Stimulated activated CD4-positive, alpha-beta T cell treated with anti-CD3 and anti-CD28 coated beads, Interleukin-15, amount 100 ng/mL, for 48 hours (primary cell): ENCODE results near the gene ALDH1L1.

Experiments
- DNase-seq, 2 donors: peaks; one replicate each; pipeline ENCODE4 v3.0.0-alpha.2; 2020; ENCODE audit warnings: low read depth in 2 of 2

ALDH1L1 gene

DNA sequence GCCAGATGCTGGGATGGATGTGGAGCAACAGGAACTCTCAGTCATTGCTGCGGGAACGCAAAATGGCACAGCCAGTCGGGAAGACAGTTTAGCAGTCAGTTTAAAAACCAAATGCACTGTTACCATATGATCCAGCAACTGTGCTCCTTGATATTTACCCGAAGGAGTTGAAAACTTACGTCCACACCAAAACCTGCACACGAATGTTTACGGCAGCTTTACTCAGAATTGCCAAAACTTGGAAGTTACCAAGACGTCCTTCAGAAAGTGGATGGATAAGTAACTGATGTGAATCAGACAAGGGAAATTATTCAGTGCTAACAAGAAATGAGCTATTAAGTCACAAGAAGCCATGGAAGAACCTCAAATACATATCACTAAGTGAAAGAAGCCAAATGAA, 60.4 kb downstream of the ALDH1L1 start:
- no peak for DNase-seq

DNA sequence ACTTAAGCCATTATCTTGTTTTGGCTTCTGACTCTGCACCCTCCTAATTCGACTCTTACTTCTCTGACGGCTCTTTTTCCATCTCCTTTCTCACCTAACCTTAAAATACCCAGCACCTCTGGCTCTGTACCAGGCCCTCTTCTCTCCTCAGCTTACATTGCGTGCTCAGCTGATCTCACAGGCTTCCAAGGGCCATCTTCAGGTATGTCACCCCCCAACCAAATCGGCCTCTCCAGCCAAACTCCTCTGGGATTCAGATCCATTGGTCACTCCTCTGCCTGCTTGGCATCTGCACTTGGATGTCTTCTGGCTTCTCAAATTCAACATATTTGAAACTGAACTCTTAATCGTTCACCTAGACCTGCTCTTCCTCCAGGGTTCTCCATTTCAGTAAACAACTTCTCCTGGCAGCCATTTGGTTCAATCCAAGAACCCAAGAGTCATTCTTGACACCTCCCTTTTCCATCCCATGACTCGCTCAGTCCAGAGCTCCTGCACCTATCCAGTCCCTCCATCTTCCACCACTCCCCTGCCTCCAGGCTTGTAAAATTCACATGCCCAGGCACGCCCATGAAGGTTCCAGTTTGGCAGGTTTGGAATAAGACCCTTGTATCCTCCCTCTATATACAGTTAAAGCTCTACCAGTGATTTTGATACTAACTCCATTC, 61.2 kb downstream of the ALDH1L1 start:
- no peak for DNase-seq

GRCh38 chr3:126118591-126118990, 61.8 kb downstream of the ALDH1L1 start:
- no peak for DNase-seq

DNA sequence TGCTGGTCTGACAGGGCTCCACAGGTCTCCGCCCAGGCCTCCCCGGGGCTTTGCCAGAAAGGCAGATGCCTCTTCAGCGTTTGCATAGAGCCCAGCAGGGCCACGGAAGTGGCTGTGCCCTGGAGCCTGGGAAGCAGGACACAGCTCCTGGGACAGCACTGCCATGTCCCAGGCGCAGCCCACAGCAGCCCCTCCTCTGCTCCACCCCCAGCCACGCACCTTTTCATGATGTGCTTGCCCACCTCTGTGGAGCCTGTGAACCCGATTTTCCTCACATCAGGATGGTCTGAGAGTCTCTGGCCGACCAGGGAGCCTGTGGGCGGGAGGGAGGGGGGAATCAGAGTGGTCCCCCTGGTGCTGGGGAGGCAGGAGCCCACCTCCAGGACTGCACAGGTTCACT, 62.6 kb downstream of the ALDH1L1 start:
- no peak for DNase-seq

DNA sequence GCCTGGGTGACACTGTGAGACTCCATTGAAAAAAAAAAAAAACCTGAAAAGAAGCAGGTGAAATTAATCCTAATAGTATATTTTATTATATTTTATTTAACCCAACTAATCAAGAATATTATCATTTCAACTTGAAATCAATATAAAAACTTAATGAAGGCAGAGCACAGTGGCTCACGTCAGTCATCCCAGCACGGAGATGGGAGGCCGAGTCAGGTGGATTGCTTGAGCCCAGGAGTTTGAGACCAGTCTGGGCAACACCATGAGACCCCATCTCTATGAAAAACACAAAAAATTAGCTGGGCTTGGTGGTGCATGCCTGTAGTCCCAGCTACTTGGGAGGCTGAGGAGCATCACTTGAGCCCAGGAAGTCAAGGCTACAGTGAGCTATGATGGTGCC, 63.2 kb downstream of the ALDH1L1 start:
- no peak for DNase-seq

- DNase-seq = no peak
Observed at GRCh38 chr3:126116526-126116925, 63.9 kb downstream of the ALDH1L1 start.

DNA sequence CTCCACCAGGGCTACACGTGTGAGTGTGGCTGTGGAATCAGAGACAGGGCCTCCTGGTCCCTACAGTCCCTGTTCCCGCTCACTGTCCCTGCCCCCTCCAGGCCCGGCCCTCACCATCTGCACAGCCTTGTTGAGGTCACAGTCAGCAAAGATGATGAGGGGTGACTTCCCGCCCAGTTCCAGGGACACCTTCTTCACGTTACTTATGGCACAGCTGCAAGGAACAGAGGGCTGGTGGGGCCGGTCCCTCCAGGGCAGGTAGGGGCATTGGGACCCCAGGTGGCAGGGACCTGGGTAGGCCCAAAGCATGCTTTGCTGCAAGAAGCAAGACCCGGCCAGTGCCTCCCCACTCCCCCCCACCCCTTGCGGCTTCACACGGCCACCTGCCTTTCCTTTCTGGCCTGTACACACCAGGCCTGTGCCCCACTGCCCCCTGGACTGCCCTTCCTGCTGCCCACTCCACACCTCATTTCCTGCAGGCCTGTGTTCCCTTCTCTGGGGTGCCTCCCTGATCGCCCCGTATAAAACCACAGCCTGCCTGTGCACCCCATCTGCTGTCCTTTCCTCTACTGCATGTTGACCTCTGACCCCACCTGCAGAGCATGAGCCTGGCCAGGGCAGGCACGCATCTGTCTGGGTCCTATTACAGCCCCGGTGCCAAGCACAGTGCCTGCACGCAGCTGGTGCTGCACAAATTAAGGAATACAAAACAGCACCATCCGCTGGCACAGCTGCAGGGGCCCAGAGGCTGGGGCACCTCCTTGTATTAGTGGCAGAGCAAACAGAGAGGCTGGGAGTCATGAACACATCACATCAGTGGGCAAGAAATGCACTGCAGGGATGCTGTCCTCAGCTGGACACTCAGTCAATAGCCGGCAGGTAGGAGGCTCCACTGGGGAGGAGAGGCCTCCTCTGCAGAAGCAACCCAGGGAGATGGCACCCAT, 65.7 kb downstream of the ALDH1L1 start:
- no peak for DNase-seq

GRCh38 chr3:126113733-126114442, 66.5 kb downstream of the ALDH1L1 start:
- DNase-seq = no peak

GRCh38 chr3:126113238-126113555, 67.2 kb downstream of the ALDH1L1 start:
- DNase-seq = no peak

GRCh38 chr3:126112531-126113237, 67.7 kb downstream of the ALDH1L1 start:
- DNase-seq = no peak

DNA sequence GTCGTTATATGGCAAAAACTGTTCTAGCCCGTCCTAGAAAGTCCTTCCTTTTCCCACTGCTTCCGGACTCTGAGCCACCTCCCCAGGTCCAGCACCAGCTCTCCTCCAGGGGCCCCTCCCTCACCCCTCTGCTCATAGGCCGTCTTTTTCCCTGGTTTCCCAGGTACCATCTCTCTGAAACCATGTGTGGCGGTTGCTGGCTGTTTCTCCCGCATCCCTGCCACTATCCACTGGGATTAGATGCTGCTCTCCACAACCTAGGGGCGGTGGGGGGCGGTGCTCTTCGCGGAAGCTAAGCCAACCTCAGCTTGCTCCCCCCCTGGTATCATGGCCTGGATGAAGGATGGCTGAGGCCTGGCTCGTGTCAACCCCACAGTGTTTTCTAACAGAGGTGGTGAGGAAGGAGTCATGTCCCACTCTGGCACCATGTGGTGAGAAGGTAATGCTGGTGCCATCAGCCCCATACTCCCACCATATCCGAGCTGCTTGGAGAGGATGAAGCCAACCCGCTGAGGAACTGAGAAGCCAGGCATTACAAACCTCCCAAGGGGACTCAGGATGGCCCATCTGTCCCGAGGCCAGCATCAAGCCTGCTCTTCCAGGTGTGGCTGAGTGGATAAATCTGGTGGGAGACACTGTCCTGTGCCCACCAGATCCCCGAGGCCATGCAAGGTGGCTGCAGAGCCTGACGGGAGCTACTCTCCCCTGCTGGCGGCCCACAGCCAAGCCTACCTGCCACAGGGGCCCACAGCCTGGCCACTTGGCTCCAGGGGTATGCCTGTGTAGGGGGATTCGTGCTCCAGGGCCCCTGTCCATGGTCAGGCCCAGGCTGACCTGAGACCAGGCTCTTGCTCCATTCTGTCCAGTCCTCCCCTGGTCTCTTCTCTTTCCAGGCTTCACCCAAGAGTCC, 68.6 kb downstream of the ALDH1L1 start:
- no peak for DNase-seq

- DNase-seq = no peak
Observed at GRCh38 chr3:126111126-126111551, 69.2 kb downstream of the ALDH1L1 start.

- DNase-seq = no peak
Observed at GRCh38 chr3:126110431-126111125, 69.8 kb downstream of the ALDH1L1 start.

GRCh38 chr3:126109880-126110235, 70.5 kb downstream of the ALDH1L1 start:
- no peak for DNase-seq

DNA sequence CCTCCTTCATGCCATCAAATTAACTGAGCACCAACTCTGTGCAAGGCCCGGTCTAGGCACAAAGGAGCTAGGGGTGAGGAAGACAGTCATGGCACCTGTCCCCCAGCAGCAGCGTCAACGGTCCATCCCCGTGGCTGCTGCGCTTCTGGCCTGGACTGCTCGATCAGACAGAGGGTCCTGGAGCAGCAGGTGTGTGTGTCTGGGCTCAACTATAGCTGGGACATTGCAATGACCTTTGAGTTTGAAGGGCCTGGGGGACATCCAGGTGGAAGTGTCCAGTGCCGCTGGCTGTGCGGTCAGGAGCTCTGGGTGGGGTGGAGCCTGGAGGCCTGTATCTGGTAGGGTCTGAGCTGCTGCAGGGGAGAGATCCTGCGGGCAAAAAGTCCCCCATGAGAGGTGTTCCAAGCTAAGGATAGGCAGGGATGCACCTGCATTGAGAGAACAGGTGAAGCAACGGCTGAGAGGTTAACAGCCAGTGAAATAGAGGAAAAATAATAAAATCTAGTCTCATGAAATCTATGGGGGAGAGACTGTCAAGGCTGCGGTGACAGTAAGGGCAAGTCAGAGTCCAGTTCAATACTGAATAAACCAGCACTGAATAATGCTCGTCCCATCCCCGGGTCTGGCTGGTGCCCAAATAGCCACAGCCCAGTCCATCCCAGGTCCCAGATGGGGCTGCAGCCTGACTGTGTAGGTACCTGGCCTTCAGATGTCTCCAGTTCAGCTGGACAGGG, 71.1 kb downstream of the ALDH1L1 start:
- DNase-seq = no peak

DNA sequence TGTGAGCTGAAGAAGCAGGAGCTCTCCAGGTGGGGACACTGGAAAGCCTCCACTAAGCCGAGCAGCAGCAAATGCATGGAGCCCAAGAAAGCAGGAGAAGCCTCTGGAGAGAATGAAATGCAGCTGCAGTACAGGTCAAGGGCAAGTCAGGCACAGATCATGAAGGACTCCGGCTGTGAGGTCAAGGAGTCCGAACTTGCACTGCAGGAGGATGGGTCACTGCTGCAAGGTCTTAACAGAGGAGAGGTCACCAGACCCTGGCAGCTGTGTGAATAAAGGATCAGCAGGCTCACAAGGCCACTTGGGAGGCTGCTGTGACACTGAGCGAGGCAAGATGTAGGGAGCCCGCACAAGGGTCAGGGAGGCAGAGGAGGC, 71.7 kb downstream of the ALDH1L1 start:
- no peak for DNase-seq

DNA sequence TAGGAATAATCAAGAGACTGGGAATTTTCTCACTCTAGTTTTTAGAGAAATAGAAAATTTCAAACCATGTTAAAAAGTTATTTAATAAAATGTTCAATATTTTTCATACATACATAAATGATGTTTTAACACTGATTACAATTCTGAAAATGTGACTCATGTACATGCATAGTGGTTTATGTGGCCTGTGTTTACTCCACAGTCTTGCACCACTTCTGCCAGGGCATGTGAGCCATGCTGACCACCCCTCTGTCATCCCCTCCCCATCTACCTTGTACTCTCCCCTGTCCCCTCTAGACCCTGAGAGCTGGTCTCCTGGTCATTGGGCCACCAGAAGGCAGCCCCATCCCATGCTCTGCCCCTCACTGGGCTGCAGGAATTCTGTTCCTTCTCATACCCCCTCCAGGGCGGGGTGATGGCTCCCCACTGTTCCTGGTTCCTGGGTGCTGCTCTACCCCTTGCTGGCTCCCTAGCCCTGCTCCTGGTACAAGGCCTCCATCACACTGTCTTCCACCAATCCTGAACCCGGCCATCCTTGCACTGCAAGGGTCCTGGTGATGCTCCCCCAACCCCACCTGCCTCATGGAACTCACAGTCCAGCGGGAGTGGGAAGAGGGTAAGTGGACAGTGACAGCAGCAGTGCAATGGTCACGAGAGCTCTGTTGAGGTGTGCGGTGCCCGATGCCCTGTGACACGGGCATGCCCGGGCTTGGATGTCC, 72.3 kb downstream of the ALDH1L1 start:
- DNase-seq = no peak

GRCh38 chr3:126107203-126107939, 73.0 kb downstream of the ALDH1L1 start:
- no peak for DNase-seq
